ENCODE measurements around the gene PSMD8. TPM values are rescaled to one million over a fixed set of nuclear protein-coding genes. Genes with fewer than 3 reads are reported as not detected.
"Not testable (repeated sequence)": the region's sequence is repeated elsewhere in the genome, so short reads cannot be mapped to it uniquely, and the experiment has no call there.

PSMD8 gene
- total RNA-seq, 1 experiment from 2014 or later = 658 TPM

DNA sequence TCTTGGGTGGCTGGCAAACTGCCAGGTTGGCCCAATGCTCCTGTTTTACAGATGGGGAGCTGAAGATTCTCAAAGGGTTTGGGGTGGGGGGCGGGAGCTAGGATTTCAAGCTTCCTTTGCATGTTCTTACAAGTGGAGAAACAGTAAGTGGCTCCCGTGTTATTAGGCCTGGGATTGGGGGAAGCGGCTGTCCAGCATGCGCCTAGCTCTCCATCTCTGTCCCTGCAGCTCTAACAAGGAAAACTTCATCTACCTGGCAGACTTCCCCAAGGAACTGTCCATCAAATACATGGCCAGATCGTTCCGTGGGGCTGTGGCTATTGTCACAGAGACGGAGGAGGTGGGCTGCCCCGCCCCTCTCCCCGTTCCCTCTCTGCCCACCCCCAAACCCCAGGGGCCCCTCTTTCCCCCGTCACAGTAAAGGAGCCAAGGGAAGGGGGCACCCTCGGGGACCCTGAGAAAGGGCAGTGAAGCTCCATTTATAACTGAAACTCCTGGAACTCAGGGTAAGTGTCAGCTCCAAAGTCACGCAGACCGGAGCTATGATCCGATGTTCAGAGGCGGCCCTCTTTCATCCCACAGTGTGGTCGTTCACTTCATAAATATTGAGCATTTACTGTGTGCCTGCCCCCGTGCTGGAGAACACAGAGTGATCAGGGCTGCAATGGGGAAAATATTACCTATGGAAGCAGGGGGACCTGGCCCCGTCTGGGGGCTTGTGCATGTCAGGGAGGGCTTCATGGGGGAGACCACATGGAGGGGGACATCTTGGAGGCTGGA is 14.9 kb upstream of the PSMD8 start:
- Histone ChIP-seq H3K36me3 (no peaks in the 10 kb centered on the region), H3K4me3 (no peak overlapping the region), H3K9me3 (no peaks in the 10 kb centered on the region), H3K27me3 (peaks cover 39% of the 10 kb centered on the region)
- DNase-seq = no peak

DNA sequence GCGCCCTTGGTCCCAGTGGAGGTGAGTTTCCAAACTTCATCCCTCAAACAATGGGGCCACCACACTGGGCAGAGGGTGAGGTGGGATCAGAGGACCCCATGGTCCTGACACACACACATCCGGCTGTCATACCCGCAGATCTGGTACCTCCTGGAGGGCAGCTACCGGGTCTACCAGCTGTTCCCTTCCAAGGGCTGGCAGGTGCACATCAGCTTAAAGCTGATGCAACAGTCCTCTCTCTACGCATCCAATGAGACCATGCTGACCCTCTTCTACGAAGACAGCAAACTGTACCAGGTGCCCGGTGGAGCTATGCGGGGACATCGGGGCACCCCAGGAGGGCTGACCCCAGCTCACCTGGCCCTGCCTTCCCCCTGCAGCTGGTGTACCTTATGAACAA is 14.0 kb upstream of the PSMD8 start:
- no peak overlapping the region for H3K4me3 ChIP-seq
- peaks cover 40% of the 10 kb centered on the region for H3K27me3 ChIP-seq
- no peak for DNase-seq
- H3K36me3 ChIP-seq = no peaks in the 10 kb centered on the region
- no peaks in the 10 kb centered on the region for H3K9me3 ChIP-seq

DNA sequence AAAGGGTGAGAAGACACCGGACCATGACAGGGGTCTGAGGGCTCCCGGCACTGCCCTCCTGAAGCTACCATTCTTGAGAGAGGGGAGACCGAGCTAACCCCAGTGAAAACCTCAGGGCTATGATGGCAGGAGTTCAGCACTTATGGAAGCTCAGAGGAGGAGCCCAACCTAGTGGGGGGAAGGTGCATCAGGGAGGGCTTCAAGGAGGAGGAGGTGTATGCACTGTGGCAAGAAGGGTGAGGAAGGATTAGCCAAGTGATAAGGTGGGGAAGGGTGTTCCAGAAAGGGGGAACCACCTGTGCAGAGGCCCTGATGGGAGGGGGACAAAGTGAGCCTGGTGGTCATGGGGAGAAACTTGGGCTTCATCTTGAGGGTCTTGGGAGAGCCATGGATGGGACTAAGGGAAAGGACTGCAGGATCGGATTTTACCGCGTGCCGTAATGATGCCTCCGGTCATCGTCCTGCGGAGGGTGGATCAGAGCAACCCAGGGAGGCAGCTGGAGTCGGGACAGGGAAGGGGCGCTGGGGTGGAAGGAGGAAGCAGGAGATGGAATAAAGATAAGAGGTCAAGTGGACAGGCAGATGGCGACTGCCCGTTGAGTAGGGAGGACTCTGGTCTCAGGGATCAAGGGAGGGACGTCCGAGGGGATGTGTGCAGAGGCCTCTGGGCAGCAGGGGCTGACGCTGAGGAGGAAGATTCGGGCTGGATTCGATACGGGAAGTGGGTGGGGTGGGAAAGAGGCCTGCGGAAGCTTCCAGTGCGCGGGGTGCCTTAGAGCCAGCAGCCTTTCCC is 13.3 kb upstream of the PSMD8 start:
- Histone ChIP-seq H3K36me3 (no peaks in the 10 kb centered on the region), H3K27me3 (peaks cover 39% of the 10 kb centered on the region), H3K9me3 (no peaks in the 10 kb centered on the region), H3K4me3 (peak overlapping the region; percentile 57)
- no peak for DNase-seq

GRCh38 chr19:38361633-38362075 is 12.7 kb upstream of the PSMD8 start:
- no peaks in the 10 kb centered on the region for H3K9me3 ChIP-seq
- no peaks in the 10 kb centered on the region for H3K36me3 ChIP-seq
- peak; percentile 83 for DNase-seq
- H3K4me3 ChIP-seq = peak overlapping the region; percentile 57
- H3K27me3 ChIP-seq = peaks cover 35% of the 10 kb centered on the region

GRCh38 chr19:38362076-38362945 is 12.1 kb upstream of the PSMD8 start:
- Histone ChIP-seq H3K9me3 (no peaks in the 10 kb centered on the region), H3K27me3 (peaks cover 31% of the 10 kb centered on the region), H3K36me3 (no peaks in the 10 kb centered on the region), H3K4me3 (peak overlapping the region; percentile 57)
- peak; percentile 88 for DNase-seq

- not testable (repeated sequence) for H3K36me3 ChIP-seq, DNase-seq, H3K9me3 ChIP-seq
- peaks cover 31% of the 10 kb centered on the region for H3K27me3 ChIP-seq
- peak overlapping the region; percentile 57 for H3K4me3 ChIP-seq
Measured at GRCh38 chr19:38362946-38363688, 11.3 kb upstream of the PSMD8 start.

GRCh38 chr19:38367041-38367440 is 7.3 kb upstream of the PSMD8 start:
- DNase-seq = no peak
- Histone ChIP-seq H3K9me3 (no peaks in the 10 kb centered on the region), H3K27me3 (peaks cover 2% of the 10 kb centered on the region; the same call in 1 of the 2 replicates), H3K4me3 (no peak overlapping the region), H3K36me3 (no peaks in the 10 kb centered on the region)

- H3K36me3 ChIP-seq = no peaks in the 10 kb centered on the region
- H3K9me3 ChIP-seq = no peaks in the 10 kb centered on the region
- H3K4me3 ChIP-seq = no peak overlapping the region
- peaks cover 2% of the 10 kb centered on the region; the same call in 1 of the 2 replicates for H3K27me3 ChIP-seq
- no peak for DNase-seq
Measured at GRCh38 chr19:38369584-38369983, 4.8 kb upstream of the PSMD8 start.

GRCh38 chr19:38370299-38370698 is 4.1 kb upstream of the PSMD8 start:
- Histone ChIP-seq H3K27me3 (no peaks in the 10 kb centered on the region), H3K9me3 (no peaks in the 10 kb centered on the region), H3K4me3 (no peak overlapping the region), H3K36me3 (peaks cover 4% of the 10 kb centered on the region)
- no peak for DNase-seq

GRCh38 chr19:38371081-38371480 is 3.3 kb upstream of the PSMD8 start:
- no peak for DNase-seq
- no peaks in the 10 kb centered on the region for H3K9me3 ChIP-seq

DNA sequence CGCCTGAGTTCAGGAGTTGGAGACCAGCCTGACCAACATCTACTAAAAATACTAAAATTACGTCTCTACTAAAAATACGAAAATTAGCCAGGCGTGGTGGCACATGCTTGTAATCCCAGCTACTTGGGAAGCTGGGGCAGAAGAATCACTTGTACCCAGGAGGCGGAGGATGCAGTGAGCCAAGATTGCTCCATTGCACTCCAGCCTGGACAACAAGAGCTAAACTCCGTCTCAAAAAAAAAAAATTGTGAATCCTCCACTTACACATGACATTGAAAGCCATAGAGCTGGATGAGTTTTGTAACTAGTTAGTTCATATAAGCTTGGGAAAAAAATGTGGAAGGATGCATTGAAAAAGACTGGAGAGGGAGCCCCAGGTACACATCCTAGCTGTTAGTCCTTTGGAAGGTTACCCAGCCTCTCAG is 452 bp upstream of the PSMD8 start:
- no peak for DNase-seq
- Histone ChIP-seq H3K36me3 (peaks cover 38% of the 10 kb centered on the region), H3K9me3 (no peaks in the 10 kb centered on the region), H3K4me3 (peak overlapping the region; percentile 97), H3K27me3 (no peaks in the 10 kb centered on the region)

More at GRCh38 chr19:38371081-38371480, 3.3 kb upstream of the PSMD8 start:
- H3K4me3 ChIP-seq = no peak overlapping the region
- H3K36me3 ChIP-seq = peaks cover 12% of the 10 kb centered on the region
- no peaks in the 10 kb centered on the region for H3K27me3 ChIP-seq

DNA sequence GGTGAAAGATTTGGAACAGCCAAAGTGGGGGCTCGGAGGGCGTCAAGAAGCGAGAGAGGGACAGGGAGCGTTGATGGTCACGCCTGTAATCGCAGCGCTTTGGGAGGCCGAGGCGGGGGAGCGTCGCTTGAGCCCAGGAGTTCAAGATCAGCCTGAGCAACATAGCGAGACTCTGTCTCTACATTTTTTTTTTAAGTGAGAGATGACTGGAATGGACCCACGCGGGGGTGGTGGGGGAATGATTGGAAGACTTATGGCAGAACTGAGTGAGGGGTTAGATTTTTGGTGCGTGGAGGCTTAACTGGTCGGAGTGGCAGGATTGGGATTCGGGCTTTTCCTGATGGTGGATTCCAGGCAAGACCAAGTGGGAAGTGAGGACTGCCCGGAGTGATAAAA is 725 bp downstream of the PSMD8 start:
- H3K36me3 ChIP-seq = peaks cover 49% of the 10 kb centered on the region
- no peak for DNase-seq
- no peaks in the 10 kb centered on the region for H3K27me3 ChIP-seq
- no peaks in the 10 kb centered on the region for H3K9me3 ChIP-seq
- H3K4me3 ChIP-seq = peak overlapping the region; percentile 97

- Histone ChIP-seq H3K27me3 (no peaks in the 10 kb centered on the region), H3K4me3 (peak overlapping the region; percentile 97), H3K36me3 (peaks cover 56% of the 10 kb centered on the region), H3K9me3 (no peaks in the 10 kb centered on the region)
- DNase-seq = no peak
Measured at GRCh38 chr19:38375748-38376147, 1.4 kb downstream of the PSMD8 start.

DNA sequence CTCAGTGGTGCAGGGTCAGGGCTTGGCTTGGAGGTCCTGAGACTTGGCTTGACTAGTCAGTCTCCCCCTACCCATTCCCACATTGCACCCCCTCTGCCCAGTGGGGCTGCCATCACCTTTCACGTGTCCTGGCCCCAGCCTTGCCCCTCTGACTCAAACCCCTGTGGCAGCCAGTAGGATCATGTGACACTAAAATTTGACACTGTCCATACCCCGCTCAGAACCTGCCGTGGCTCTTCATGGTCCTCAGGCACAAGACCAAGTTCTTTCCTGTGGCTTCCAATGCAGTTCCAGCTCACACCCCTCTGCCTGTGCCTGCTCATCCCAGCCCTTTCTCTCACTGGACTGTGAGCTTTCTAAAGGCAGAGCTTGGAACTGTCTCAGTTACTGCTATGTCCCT is 2.2 kb downstream of the PSMD8 start:
- no peaks in the 10 kb centered on the region for H3K27me3 ChIP-seq
- no peak for DNase-seq
- peaks cover 64% of the 10 kb centered on the region for H3K36me3 ChIP-seq
- H3K9me3 ChIP-seq = no peaks in the 10 kb centered on the region
- peak overlapping the region; percentile 97; the same call in 1 of the 2 replicates for H3K4me3 ChIP-seq

DNA sequence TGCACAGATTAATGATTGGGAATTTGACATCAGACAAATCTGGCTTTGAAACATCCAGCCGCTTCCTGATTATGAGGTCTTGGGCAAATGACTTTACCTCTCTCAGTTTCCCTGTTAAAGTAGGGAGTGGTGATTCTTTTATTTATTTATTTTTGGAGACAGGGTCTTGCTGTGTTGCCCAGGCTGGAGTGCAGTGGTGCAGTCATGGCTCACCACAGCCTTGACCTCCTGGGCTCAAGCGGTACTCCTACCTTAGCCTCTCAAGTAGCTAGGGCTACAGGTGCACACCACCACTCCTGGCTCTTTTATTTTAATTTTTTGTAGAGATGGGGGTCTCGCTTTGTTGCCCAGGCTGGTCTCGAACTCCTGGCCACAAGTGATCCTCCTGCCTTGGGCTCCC is 2.7 kb downstream of the PSMD8 start:
- Histone ChIP-seq H3K9me3 (no peaks in the 10 kb centered on the region), H3K27me3 (no peaks in the 10 kb centered on the region), H3K4me3 (no peak overlapping the region), H3K36me3 (peaks cover 69% of the 10 kb centered on the region)
- DNase-seq = no peak

- Histone ChIP-seq H3K4me3 (no peak overlapping the region), H3K27me3 (no peaks in the 10 kb centered on the region), H3K36me3 (peaks cover 85% of the 10 kb centered on the region), H3K9me3 (no peaks in the 10 kb centered on the region)
- no peak for DNase-seq
Measured at GRCh38 chr19:38378866-38379265, 4.5 kb downstream of the PSMD8 start.

All from MG63 (cell line).